ENCODE results near the gene ANKS1B.

DNA sequence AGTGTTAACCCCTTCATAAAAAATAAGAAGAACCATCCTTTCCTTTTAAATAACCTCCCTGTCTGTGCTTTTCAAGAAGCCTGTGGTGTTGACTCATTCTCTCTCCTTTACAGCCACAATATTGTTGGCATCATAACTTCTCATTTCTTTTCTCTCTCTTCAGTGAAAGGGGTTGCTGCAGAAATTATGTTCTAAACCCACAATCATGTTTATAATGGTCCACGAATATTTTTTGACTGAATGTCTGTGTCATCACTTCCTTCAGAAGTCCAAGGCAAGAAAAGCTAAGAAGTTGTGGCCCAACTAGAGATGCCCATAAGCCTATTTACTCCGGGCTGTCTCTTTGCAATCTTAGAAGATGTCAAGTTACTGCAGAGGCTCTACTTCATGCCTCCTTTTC is 851.3 kb downstream of the ANKS1B start:
- TF ChIP-seq, protein P1, sequence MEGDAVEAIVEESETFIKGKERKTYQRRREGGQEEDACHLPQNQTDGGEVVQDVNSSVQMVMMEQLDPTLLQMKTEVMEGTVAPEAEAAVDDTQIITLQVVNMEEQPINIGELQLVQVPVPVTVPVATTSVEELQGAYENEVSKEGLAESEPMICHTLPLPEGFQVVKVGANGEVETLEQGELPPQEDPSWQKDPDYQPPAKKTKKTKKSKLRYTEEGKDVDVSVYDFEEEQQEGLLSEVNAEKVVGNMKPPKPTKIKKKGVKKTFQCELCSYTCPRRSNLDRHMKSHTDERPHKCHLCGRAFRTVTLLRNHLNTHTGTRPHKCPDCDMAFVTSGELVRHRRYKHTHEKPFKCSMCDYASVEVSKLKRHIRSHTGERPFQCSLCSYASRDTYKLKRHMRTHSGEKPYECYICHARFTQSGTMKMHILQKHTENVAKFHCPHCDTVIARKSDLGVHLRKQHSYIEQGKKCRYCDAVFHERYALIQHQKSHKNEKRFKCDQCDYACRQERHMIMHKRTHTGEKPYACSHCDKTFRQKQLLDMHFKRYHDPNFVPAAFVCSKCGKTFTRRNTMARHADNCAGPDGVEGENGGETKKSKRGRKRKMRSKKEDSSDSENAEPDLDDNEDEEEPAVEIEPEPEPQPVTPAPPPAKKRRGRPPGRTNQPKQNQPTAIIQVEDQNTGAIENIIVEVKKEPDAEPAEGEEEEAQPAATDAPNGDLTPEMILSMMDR (IDR thresholded peaks at IDR 0.05), result no peak
- TF ChIP-seq POLR2A (IDR thresholded peaks at IDR 0.05), result no peak
